Small intestine (tissue), 7 donors: ENCODE measurements around the gene TSPAN10. TPM values are rescaled to one million over a fixed set of nuclear protein-coding genes. Genes with fewer than 3 reads are reported as not detected.

ENCODE experiments used
- DNase-seq, 2 donors: peaks; one replicate each; pipeline versions ENCODE4 v3.0.0 to v3.0.0-alpha.2; 2013
- FAIRE-seq: peaks from 2 replicates; lab custom pipeline; 2012; peaks lifted over from hg19 to GRCh38; lab: Jason Lieb, UNC
- H3K27ac ChIP-seq, 3 donors: one replicate each; pipeline ENCODE4 v1.5.1; 2013; ENCODE audit warnings: low read length in 2 of 3, mild to moderate bottlenecking in 2 of 3, control low read depth in 1 of 3, inconsistent platforms in 1 of 3, low read depth in 1 of 3, moderate library complexity in 1 of 3
- H3K27me3 ChIP-seq, 3 donors: one replicate each; pipeline ENCODE4 v1.6.1; 2013; ENCODE audit warnings: low read length in 3 of 3, inconsistent platforms in 1 of 3; ENCODE audit not compliant: control insufficient read depth in 3 of 3, insufficient read depth in 3 of 3
- H3K36me3 ChIP-seq, 3 donors: one replicate each; pipeline ENCODE4 v1.6.1; 2013; ENCODE audit warnings: low read length in 3 of 3, inconsistent platforms in 1 of 3, low read depth in 1 of 3, mild to moderate bottlenecking in 1 of 3, moderate library complexity in 1 of 3; ENCODE audit not compliant: control insufficient read depth in 3 of 3, insufficient read depth in 2 of 3
- H3K4me1 ChIP-seq, 3 donors: one replicate each; pipeline ENCODE4 v1.6.1; 2013; ENCODE audit warnings: low read length in 2 of 3, inconsistent platforms in 1 of 3, low read depth in 1 of 3, mild to moderate bottlenecking in 1 of 3, moderate library complexity in 1 of 3; ENCODE audit not compliant: control insufficient read depth in 3 of 3, insufficient read depth in 2 of 3
- H3K4me3 ChIP-seq, 3 donors: one replicate each; pipeline ENCODE4 v1.5.1; 2013; ENCODE audit warnings: low read length in 3 of 3, control low read depth in 1 of 3, inconsistent platforms in 1 of 3, low read depth in 1 of 3, mild to moderate bottlenecking in 1 of 3, moderate library complexity in 1 of 3
- H3K9me3 ChIP-seq, 2 donors: one replicate each; pipeline ENCODE4 v1.6.1; 2013; ENCODE audit warnings: low read depth in 1 of 2, low read length in 1 of 2; ENCODE audit not compliant: control insufficient read depth in 2 of 2, insufficient read depth in 1 of 2
- WGBS, 3 donors: extraction: QIAGEN DNeasy Blood & Tissue Kit; methylation state at CpG; one replicate each; pipeline ENCODE4 v1.1.7; 2013; 5-methylcytosine and 5-hydroxymethylcytosine counted together
- polyA plus RNA-seq, 4 donors: library from polyadenylated mRNA; stranded (reverse) in 3 of 4; unstranded in 1 of 4; fragments of 200-250 nt in 3 of 4; fragments of 120-200 nt in 1 of 4; gene quantifications; one replicate each; pipeline versions ENCODE4 v1.2.1 to v1.2.3, GENCODE V29; 2013
- donor health status: healthy with polysubstance abuse.
- donor health status: control.
- donor health status: control.
- donor health status: Bipolar disorder and iron deficiency.
- donor health status: healthy.

TSPAN10 gene
- polyA plus RNA-seq, 4 donors: 0.40 to 1.1 TPM; not detected in 2

DNA sequence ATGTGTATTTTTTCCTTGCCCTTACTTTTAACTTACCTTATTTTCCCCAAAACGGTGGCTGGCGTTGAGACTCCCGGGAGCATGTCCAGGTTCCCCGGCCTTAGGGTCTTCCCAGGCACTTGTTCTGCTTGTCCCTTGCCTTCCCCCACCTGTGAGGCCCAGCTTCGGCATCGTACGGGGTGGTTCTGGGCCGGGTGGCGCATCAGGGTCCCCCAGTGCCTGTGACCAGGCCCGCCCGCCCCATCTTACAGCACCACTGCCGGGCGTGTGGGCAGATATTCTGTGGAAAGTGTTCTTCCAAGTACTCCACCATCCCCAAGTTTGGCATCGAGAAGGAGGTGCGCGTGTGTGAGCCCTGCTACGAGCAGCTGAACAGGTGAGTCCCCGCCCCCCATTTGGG, 54.2 kb downstream of the TSPAN10 start:
- FAIRE-seq: no peak
- no peak overlapping the region for H3K27ac ChIP-seq
- no peaks in the 10 kb centered on the region for H3K27me3 ChIP-seq
- H3K36me3 ChIP-seq: peaks cover 13 to 99% (median 38%) of the 10 kb centered on the region in 3 donors
- WGBS, 3 donors: 92 to 94% (median 93%) methylated on average over 18 of the region's 18 CpGs
- H3K4me3 ChIP-seq: no peak overlapping the region
- no peaks in the 10 kb centered on the region for H3K9me3 ChIP-seq
- no peaks in the 10 kb centered on the region for H3K4me1 ChIP-seq
- DNase-seq: no peak

DNA sequence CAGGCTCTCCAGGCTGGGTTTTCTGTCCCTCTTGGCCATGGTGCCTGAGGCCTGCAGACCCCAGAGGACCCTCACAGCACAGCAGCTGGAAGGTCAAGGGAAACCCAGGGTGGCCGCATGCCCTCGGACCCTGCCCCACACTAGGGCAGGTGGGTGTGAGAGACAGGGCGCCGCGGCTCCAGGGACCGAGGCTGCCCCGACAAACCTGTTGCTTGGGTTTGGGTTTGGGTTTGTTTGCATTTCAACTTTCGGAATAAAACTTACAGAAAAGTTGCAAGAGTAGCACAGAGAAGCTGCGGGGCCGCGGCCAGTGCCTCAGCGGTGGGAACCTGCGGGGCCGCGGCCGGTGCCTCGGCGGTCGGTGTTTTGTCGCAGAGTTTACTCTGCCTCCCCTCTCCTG, 54.6 kb downstream of the TSPAN10 start:
- H3K36me3 ChIP-seq: peaks cover 13 to 99% (median 43%) of the 10 kb centered on the region in 3 donors
- no peak for DNase-seq
- no peak for FAIRE-seq

DNA sequence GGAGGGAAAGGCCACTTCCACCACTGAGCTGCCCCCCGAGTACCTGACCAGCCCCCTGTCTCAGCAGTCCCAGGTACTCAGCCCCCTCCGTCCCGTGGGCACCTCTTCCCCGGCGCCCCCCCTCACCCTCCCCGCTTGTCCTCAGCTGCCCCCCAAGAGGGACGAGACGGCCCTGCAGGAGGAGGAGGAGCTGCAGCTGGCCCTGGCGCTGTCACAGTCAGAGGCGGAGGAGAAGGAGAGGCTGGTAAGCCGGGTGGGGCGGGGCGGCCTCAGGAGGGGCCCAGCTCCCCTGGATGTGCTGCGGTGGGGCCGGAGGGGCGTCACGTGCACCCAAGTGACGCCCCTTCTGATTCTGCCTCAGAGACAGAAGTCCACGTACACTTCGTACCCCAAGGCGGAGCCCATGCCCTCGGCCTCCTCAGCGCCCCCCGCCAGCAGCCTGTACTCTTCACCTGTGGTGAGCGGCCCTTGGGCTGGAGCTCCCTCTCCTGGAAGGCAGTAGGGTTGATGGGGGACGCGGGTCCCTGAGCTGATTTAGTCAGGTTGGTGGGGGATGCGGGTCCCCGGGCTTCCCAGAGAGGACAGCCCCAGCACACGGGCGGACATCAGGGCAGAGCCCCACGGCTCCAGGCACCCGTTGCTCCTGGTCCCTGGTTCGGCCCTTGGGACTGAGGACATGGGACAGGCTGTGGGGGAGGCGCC, 56.7 kb downstream of the TSPAN10 start:
- Histone ChIP-seq H3K4me3 (no peak overlapping the region), H3K27ac (no peak overlapping the region), H3K36me3 (peaks cover 16 to 99% (median 41%) of the 10 kb centered on the region in 3 donors), H3K27me3 (no peaks in the 10 kb centered on the region), H3K9me3 (no peaks in the 10 kb centered on the region), H3K4me1 (no peaks in the 10 kb centered on the region)
- FAIRE-seq (no peak), DNase-seq (no peak)
- WGBS, 3 donors: 91% methylated on average over 33 to 35 of the region's 35 CpGs

More for the DNA sequence above, 54.6 kb downstream of the TSPAN10 start:
- Histone ChIP-seq H3K9me3 (no peaks in the 10 kb centered on the region), H3K4me1 (no peaks in the 10 kb centered on the region), H3K27me3 (no peaks in the 10 kb centered on the region), H3K4me3 (no peak overlapping the region), H3K27ac (no peak overlapping the region)
- 96 to 98% (median 98%) methylated on average over 20 of the region's 20 CpGs for WGBS, 3 donors

DNA sequence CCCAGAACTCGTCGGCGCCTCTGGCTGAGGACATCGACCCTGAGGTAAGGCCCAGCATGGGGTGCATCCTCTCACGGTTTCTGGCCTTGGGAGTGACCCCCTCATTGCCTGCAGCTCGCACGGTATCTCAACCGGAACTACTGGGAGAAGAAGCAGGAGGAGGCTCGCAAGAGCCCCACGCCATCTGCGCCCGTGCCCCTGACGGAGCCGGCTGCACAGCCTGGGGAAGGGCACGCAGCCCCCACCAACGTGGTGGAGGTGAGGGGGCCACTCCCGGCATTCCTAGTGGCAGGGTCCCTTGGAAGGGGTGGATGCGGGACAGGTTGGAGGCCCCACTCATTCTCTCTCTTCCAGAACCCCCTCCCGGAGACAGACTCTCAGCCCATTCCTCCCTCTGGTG, 57.8 kb downstream of the TSPAN10 start:
- DNase-seq (no peak), FAIRE-seq (no peak)
- H3K4me3 ChIP-seq: no peak overlapping the region
- H3K4me1 ChIP-seq: no peaks in the 10 kb centered on the region
- no peak overlapping the region for H3K27ac ChIP-seq
- no peaks in the 10 kb centered on the region for H3K27me3 ChIP-seq
- no peaks in the 10 kb centered on the region for H3K9me3 ChIP-seq
- 94% methylated on average over 19 of the region's 19 CpGs for WGBS, 3 donors
- peaks cover 13 to 96% (median 34%) of the 10 kb centered on the region in 3 donors for H3K36me3 ChIP-seq

DNA sequence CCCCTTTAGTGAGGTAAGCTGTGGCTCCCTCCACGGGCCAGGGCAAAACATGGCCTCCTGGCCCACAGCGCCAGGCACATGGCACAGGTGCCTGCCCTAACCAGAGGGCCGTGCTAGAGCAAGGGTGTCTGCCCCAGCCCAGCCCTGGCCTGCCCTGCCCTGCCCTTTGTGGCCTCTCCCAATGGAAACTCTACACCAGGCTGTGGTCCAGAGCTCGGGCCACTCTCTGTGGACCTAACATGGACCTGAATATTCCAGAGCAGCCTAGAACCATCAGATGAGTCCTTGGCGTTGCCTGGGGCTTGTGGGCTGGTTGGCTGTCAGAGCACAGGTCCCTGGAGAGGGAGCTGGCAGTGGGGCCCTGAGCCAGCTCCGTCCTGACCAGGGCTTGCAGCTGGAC, 58.2 kb downstream of the TSPAN10 start:
- H3K36me3 ChIP-seq: peaks cover 13 to 93% (median 34%) of the 10 kb centered on the region in 3 donors
- H3K4me3 ChIP-seq: no peak overlapping the region
- H3K4me1 ChIP-seq: no peaks in the 10 kb centered on the region
- FAIRE-seq: no peak
- H3K9me3 ChIP-seq: no peaks in the 10 kb centered on the region
- WGBS, 3 donors: 87 to 98% (median 88%) methylated on average over 6 of the region's 6 CpGs
- H3K27ac ChIP-seq: no peak overlapping the region
- DNase-seq: no peak
- H3K27me3 ChIP-seq: no peaks in the 10 kb centered on the region

DNA sequence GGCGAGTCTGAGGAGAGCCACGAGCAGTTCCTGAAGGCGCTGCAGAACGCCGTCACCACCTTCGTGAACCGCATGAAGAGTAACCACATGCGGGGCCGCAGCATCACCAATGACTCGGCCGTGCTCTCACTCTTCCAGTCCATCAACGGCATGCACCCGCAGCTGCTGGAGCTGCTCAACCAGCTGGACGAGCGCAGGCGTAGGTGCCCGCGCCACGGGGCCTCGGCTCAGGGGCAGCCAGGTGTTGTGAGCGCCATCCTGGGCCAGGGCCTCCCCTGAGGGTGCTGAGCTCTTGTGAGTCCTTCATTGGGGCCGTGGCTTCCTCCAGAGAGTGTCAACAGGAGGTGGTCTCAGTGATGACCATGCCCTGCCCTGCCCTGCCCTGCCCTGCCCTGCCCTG, 58.8 kb downstream of the TSPAN10 start:
- H3K36me3 ChIP-seq: peaks cover 13 to 93% (median 36%) of the 10 kb centered on the region in 3 donors
- H3K9me3 ChIP-seq: no peaks in the 10 kb centered on the region
- no peak overlapping the region for H3K4me3 ChIP-seq
- no peak overlapping the region for H3K27ac ChIP-seq
- FAIRE-seq: no peak
- H3K4me1 ChIP-seq: peaks cover 0 to 3% (median 0%) of the 10 kb centered on the region in 3 donors
- DNase-seq: no peak
- H3K27me3 ChIP-seq: no peaks in the 10 kb centered on the region
- WGBS, 3 donors: 88 to 91% (median 90%) methylated on average over 22 of the region's 22 CpGs

DNA sequence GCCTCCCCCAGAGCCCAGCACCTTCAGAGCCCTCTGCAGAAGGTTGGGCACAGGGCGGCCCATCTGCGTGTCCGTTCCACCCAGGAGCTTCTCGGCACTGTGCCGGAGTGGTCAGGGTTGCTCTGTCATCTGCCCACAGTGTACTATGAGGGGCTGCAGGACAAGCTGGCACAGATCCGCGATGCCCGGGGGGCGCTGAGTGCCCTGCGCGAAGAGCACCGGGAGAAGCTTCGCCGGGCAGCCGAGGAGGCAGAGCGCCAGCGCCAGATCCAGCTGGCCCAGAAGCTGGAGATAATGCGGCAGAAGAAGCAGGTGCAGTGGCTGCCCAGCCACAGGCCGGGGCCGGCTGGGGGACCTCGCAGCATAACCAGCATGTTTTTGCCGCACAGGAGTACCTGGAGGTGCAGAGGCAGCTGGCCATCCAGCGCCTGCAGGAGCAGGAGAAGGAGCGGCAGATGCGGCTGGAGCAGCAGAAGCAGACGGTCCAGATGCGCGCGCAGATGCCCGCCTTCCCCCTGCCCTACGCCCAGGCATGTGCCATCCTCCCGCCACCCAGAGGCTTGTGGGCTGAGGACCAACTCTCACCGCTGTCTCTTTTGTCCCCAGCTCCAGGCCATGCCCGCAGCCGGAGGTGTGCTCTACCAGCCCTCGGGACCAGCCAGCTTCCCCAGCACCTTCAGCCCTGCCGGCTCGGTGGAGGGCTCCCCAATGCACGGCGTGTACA, 59.4 kb downstream of the TSPAN10 start:
- H3K36me3 ChIP-seq: peaks cover 13 to 93% (median 36%) of the 10 kb centered on the region in 3 donors
- no peaks in the 10 kb centered on the region for H3K27me3 ChIP-seq
- WGBS, 3 donors: 91 to 96% (median 94%) methylated on average over 37 to 40 of the region's 40 CpGs
- no peak overlapping the region for H3K4me3 ChIP-seq
- DNase-seq (no peak), FAIRE-seq (no peak)
- H3K27ac ChIP-seq: no peak overlapping the region
- peaks cover 0 to 9% (median 0%) of the 10 kb centered on the region in 3 donors for H3K4me1 ChIP-seq
- no peaks in the 10 kb centered on the region for H3K9me3 ChIP-seq

DNA sequence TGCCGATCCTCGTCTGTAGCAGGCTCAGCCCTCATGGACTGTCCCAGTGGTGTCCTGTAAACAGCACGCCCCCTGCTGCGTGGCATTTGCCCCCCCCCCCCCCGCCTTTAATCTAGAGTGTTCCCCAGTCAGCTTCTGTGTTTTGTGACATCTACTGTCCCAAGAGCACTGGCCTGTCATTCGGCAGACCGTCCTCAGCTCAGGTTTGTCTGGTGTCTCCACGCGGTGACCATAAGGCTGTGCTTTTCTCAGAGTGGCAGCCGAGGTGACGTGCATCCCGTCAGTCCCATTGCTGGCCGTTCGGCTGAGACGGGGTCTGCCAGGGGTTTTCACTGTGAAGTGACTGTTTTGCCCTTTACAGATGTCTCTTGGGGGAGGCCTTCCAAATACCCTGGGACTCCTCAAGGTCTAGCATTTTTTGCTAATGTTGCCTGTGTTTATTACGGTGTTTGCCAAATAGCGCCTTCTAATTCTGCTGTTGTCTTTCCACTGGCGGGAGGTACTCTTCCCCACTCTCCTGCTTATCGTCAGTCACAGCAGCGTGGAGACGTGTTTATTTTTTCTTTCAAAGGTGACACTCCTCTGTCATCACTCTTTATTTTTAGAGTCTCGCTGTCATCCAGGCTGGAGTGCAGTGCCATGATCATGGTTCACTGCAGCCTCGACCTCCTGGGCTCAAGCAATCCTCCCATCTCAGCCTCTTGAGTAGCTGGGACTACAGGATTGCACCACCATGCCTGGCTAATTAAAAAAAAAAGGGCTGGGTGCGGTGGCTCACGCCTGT, 60.5 kb downstream of the TSPAN10 start:
- Histone ChIP-seq H3K27me3 (no peaks in the 10 kb centered on the region), H3K9me3 (no peaks in the 10 kb centered on the region), H3K36me3 (peaks cover 13 to 86% (median 32%) of the 10 kb centered on the region in 3 donors), H3K4me3 (no peak overlapping the region), H3K4me1 (peaks cover 0 to 14% (median 0%) of the 10 kb centered on the region in 3 donors), H3K27ac (no peak overlapping the region)
- DNase-seq: no peak
- FAIRE-seq: no peak
- 86 to 90% (median 88%) methylated on average over 25 of the region's 25 CpGs for WGBS, 3 donors
